WTC11 (cell line): ENCODE results near the gene ETS2. TPM values are rescaled to one million over a fixed set of nuclear protein-coding genes. Genes with fewer than 3 reads are reported as not detected.

ENCODE experiments used
- ATAC-seq: fragments of 200-7000 bp; cut with Tn5 transposase; 2 replicates; pipeline ENCODE4 v1.10.0; 2021; ENCODE audit warnings: mild to moderate bottlenecking, moderate library complexity
- CTCF ChIA-PET: fragments of 300-600 bp; sonication (Branson Sonifier 250); formaldehyde crosslinking; loops from one replicate; lab custom pipeline; 2021; ENCODE audit warnings: antibody characterized with exemption; lab: Charles Lee
- POLR2A ChIA-PET: fragments of 350-600 bp; sonication (Branson Sonifier 250); formaldehyde crosslinking; loops from one replicate; lab custom pipeline; 2021; ENCODE audit warnings: antibody characterized with exemption; lab: Charles Lee
- DNase-seq: peaks from one replicate; pipeline ENCODE4 v3.0.0; 2021; ENCODE audit warnings: low spot score
- H3K27ac Mint-ChIP-seq: 2 replicates; pipeline ENCODE4 v1.8.0; 2021; ENCODE audit warnings: mixed read lengths
- H3K27me3 Mint-ChIP-seq: 2 replicates; pipeline ENCODE4 v1.8.0; 2021; ENCODE audit warnings: low read depth, mild to moderate bottlenecking, moderate library complexity, mixed read lengths
- H3K36me3 Mint-ChIP-seq: 2 replicates; pipeline ENCODE4 v1.8.0; 2021; ENCODE audit warnings: mixed read lengths
- H3K4me1 Mint-ChIP-seq: 2 replicates; pipeline ENCODE4 v1.8.0; 2022; ENCODE audit warnings: mixed read lengths
- H3K4me3 Mint-ChIP-seq: 2 replicates; pipeline ENCODE4 v1.8.0; 2021; ENCODE audit warnings: mild to moderate bottlenecking, moderate library complexity, mixed read lengths
- H3K9me3 Mint-ChIP-seq: 2 replicates; pipeline ENCODE4 v1.8.0; 2021; ENCODE audit warnings: mixed read lengths
- AFF4 ChIP-seq: sonication (generic); formaldehyde crosslinking; IDR thresholded peaks from 2 replicates; pipeline ENCODE4 v1.8.1; 2023; ENCODE audit warnings: mild to moderate bottlenecking, missing genetic modification reagents, borderline replicate concordance
- CBFB ChIP-seq: sonication (generic); formaldehyde crosslinking; IDR thresholded peaks from 2 replicates; pipeline ENCODE4 v1.8.1; 2022; ENCODE audit warnings: mild to moderate bottlenecking, low read depth, missing genetic modification reagents
- CDX4 ChIP-seq: fragments of 250-450 bp; sonication (Bioruptor Pico); IDR thresholded peaks from 2 replicates; pipeline ENCODE4 v1.9.0; 2021; ENCODE audit warnings: moderate library complexity, mild to moderate bottlenecking, inconsistent platforms, borderline replicate concordance
- E2F5 ChIP-seq: sonication (generic); formaldehyde crosslinking; IDR thresholded peaks from 2 replicates; pipeline ENCODE4 v1.8.1; 2022; ENCODE audit warnings: mild to moderate bottlenecking, moderate library complexity, missing genetic modification reagents
- ESRRA ChIP-seq: sonication (generic); formaldehyde crosslinking; IDR thresholded peaks from 2 replicates; pipeline ENCODE4 v1.8.1; 2022; ENCODE audit warnings: mild to moderate bottlenecking, missing genetic modification reagents, borderline replicate concordance
- FOXP1 ChIP-seq: sonication (generic); formaldehyde crosslinking; IDR thresholded peaks from 2 replicates; pipeline ENCODE4 v1.8.0; 2022; ENCODE audit warnings: missing genetic modification reagents, mild to moderate bottlenecking, moderate library complexity, borderline replicate concordance
- GABPB1 ChIP-seq: sonication (generic); formaldehyde crosslinking; IDR thresholded peaks from 2 replicates; pipeline ENCODE4 v1.8.1; 2023; ENCODE audit warnings: mild to moderate bottlenecking, missing genetic modification reagents
- IRF1 ChIP-seq: sonication (generic); formaldehyde crosslinking; IDR thresholded peaks from 2 replicates; pipeline ENCODE4 v1.8.0; 2023; ENCODE audit warnings: missing genetic modification reagents
- IRF2 ChIP-seq: sonication (generic); formaldehyde crosslinking; IDR thresholded peaks from 2 replicates; pipeline ENCODE4 v1.8.0; 2022; ENCODE audit warnings: low read depth, missing genetic modification reagents, borderline replicate concordance
- KAT7 ChIP-seq: sonication (generic); formaldehyde crosslinking; IDR thresholded peaks from 2 replicates; pipeline ENCODE4 v1.8.1; 2023; ENCODE audit warnings: missing genetic modification reagents, mild to moderate bottlenecking, borderline replicate concordance
- MAX ChIP-seq: sonication (generic); formaldehyde crosslinking; IDR thresholded peaks from 2 replicates; pipeline ENCODE4 v1.8.0; 2022; ENCODE audit warnings: mild to moderate bottlenecking, missing genetic modification reagents
- PRDM15 ChIP-seq: sonication (generic); formaldehyde crosslinking; IDR thresholded peaks from 2 replicates; pipeline ENCODE4 v1.8.0; 2022; ENCODE audit warnings: missing genetic modification reagents
- PRRX2 ChIP-seq: fragments of 250-450 bp; sonication (Bioruptor Pico); IDR thresholded peaks from 2 replicates; pipeline ENCODE4 v1.8.0; 2021; ENCODE audit warnings: mild to moderate bottlenecking
- SMAD3 ChIP-seq: sonication (generic); formaldehyde crosslinking; IDR thresholded peaks from 2 replicates; pipeline ENCODE4 v1.8.0; 2022; ENCODE audit warnings: missing genetic modification reagents, mild to moderate bottlenecking, borderline replicate concordance
- STAT6 ChIP-seq: sonication (generic); formaldehyde crosslinking; conservative IDR thresholded peaks from 2 replicates; pipeline ENCODE4 v1.8.1; 2023; ENCODE audit warnings: mild to moderate bottlenecking, low read depth, missing genetic modification reagents, moderate library complexity
- TCF7 ChIP-seq: sonication (generic); formaldehyde crosslinking; IDR thresholded peaks from 2 replicates; pipeline ENCODE4 v1.8.0; 2022; ENCODE audit warnings: mild to moderate bottlenecking, low read depth, missing genetic modification reagents, moderate library complexity
- ZNF396 ChIP-seq: fragments of 250-450 bp; sonication (Bioruptor Pico); IDR thresholded peaks from 2 replicates; pipeline ENCODE4 v1.8.0; 2021; ENCODE audit warnings: mild to moderate bottlenecking, moderate library complexity, borderline replicate concordance
- ZSCAN18 ChIP-seq: fragments of 250-450 bp; sonication (Bioruptor Pico); IDR thresholded peaks from 2 replicates; pipeline ENCODE4 v2.1.2; 2022; ENCODE audit warnings: mild to moderate bottlenecking, moderate library complexity
- total RNA-seq: library from RNA; stranded (reverse); gene quantifications from 3 replicates; pipeline ENCODE4 v1.2.3, GENCODE V29; 2021

ETS2 gene
- total RNA-seq, 1 experiment from 2014 or later, result 56.4 TPM

GRCh38 chr21:38839328-38840286 is 33.9 kb downstream of the ETS2 start (continued):
- TF ChIP-seq PRDM15 (CRISPR knock-in tag) (no peak), MAX (CRISPR knock-in tag) (no peak), PRRX2 (no peak), IRF1 (CRISPR knock-in tag) (no peak), KAT7 (CRISPR knock-in tag) (no peak), SMAD3 (CRISPR knock-in tag) (no peak), E2F5 (CRISPR knock-in tag) (no peak), ESRRA (no peak), GABPB1 (no peak), TCF7 (CRISPR knock-in tag) (no peak)

GRCh38 chr21:38840456-38841300 is 34.9 kb downstream of the ETS2 start:
- H3K4me1 Mint-ChIP-seq, result no peaks in the 10 kb centered on the region
- no peak overlapping the region for H3K27ac Mint-ChIP-seq
- H3K27me3 Mint-ChIP-seq, result no peaks in the 10 kb centered on the region
- H3K9me3 Mint-ChIP-seq, result peaks cover 24% of the 10 kb centered on the region
- ChIA-PET POLR2A (no interaction called here), CTCF (no interaction called here)
- H3K36me3 Mint-ChIP-seq, result peaks cover 2% of the 10 kb centered on the region
- no peak overlapping the region for H3K4me3 Mint-ChIP-seq
- ATAC-seq, result no peak
- no peak for DNase-seq
- no peak for TF ChIP-seq ZNF396
- TF ChIP-seq FOXP1 (CRISPR knock-in tag), result no peak
- no peak for TF ChIP-seq STAT6 (CRISPR knock-in tag)
- no peak for TF ChIP-seq CBFB
- TF ChIP-seq AFF4 (CRISPR knock-in tag), result no peak
- no peak for TF ChIP-seq CDX4 (CRISPR knock-in tag)
- no peak for TF ChIP-seq IRF2
- no peak for TF ChIP-seq ZSCAN18
